Right cardiac atrium (tissue), 5 donors: ENCODE measurements around the gene FAF1. TPM values are rescaled to one million over a fixed set of nuclear protein-coding genes. Genes with fewer than 3 reads are reported as not detected.
A peak's percentile ranks its signal among the peaks of the same experiment; 100 is the strongest.
"Not testable (repeated sequence)": the region's sequence is repeated elsewhere in the genome, so short reads cannot be mapped to it uniquely, and the experiment has no call there.

ENCODE experiments used
- ATAC-seq, 2 donors: fragments of 200-7000 bp; cut with Tn5 transposase; one replicate each; pipeline versions ENCODE4 v1.8.0 to v1.9.1; 2020; ENCODE audit warnings: moderate library complexity in 2 of 2, mild to moderate bottlenecking in 1 of 2
- DNase-seq, 3 donors: peaks; one replicate each; pipeline ENCODE4 v3.0.0-alpha.2; 2020
- H3K27ac ChIP-seq: one replicate; pipeline ENCODE4 v1.5.1; 2013; ENCODE audit warnings: mild to moderate bottlenecking, low read length, control low read depth, moderate library complexity
- H3K27me3 ChIP-seq: one replicate; pipeline ENCODE4 v1.6.1; 2013; ENCODE audit not compliant: control insufficient read depth, insufficient read depth
- H3K4me1 ChIP-seq: one replicate; pipeline ENCODE4 v1.6.1; 2013; ENCODE audit warnings: low read length; ENCODE audit not compliant: control insufficient read depth, insufficient read depth
- H3K4me3 ChIP-seq: one replicate; pipeline ENCODE4 v1.5.1; 2013; ENCODE audit warnings: low read length, control low read depth
- H3K9me3 ChIP-seq: one replicate; pipeline ENCODE4 v1.6.1; 2013; ENCODE audit warnings: low read length; ENCODE audit not compliant: control insufficient read depth
- WGBS: extraction: QIAGEN DNeasy Blood & Tissue Kit; methylation state at CpG from one replicate; pipeline ENCODE4 v1.1.7; 2013; 5-methylcytosine and 5-hydroxymethylcytosine counted together
- intact Hi-C, 4 donors: fragments of 100-400 bp; cut with DNase I; formaldehyde crosslinking; loops; one replicate each; pipeline versions ENCODE4 v1.11.0 to v1.14.0; 2022 to 2023
- polyA plus RNA-seq: library from polyadenylated mRNA; stranded (reverse); fragments of 200-250 nt; gene quantifications from one replicate; pipeline ENCODE4 v1.2.3, GENCODE V29; 2013
- total RNA-seq, 4 donors: library from RNA; stranded (reverse); fragmentation: NEBNext Ultra II Directional; extraction: Animal tissue kit (Norgen Biotek cat#: 25700); gene quantifications; one replicate each; pipeline ENCODE4 v1.2.1, GENCODE V29; 2021
- donor health status: healthy with polysubstance abuse.
- donor health status: DM: no; HTN: yes; CAD: no.
- donor health status: DM: no; HTN: no; CAD: no.
- donor health status: DM: no; HTN: yes; CAD: no; lungs with severe emphysema.
- donor health status: DM: yes; HTN: yes; CAD: no.

FAF1 gene
- total and polyA plus RNA-seq, 5 donors: 52.3 to 90.0 (median 74.7) TPM

DNA sequence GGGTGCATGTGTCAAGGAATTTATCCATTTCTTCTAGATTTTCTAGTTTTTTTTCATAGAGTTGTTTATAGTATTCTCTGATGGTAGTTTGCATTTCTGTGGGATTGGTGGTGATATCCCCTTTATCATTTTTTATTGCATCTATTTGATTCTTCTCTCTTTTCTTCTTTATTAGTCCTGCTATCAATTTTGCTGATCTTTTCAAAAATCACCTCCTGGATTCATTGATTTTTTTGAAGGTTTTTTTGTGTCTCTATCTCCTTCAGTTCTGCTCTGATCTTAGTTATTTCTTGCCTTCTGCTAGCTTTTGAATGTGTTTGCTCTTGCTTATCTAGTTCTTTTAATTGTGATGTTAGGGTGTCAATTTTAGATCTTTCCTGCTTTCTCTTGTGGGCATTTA lies 52.5 kb downstream of the FAF1 start:
- H3K4me1 ChIP-seq, ATAC-seq, H3K4me3 ChIP-seq, H3K9me3 ChIP-seq, H3K27me3 ChIP-seq, DNase-seq, H3K27ac ChIP-seq, intact Hi-C loops: not testable (repeated sequence)

- ATAC-seq, H3K27ac ChIP-seq, H3K27me3 ChIP-seq, intact Hi-C loops, DNase-seq, H3K4me3 ChIP-seq, H3K4me1 ChIP-seq, H3K9me3 ChIP-seq: not testable (repeated sequence)
- WGBS: 98% methylated on average over 1 of the region's 1 CpG
These were observed 54.0 kb downstream of the FAF1 start for GRCh38 chr1:50906050-50906449.

GRCh38 chr1:50902419-50902818 lies 57.6 kb downstream of the FAF1 start:
- H3K9me3 ChIP-seq: no peaks in the 10 kb centered on the region
- H3K4me3 ChIP-seq: no peak overlapping the region
- WGBS: 89% methylated on average over 1 of the region's 1 CpG
- intact Hi-C loops: no loop called here
- no peaks in the 10 kb centered on the region for H3K4me1 ChIP-seq
- ATAC-seq (no peak), DNase-seq (no peak)
- no peak overlapping the region for H3K27ac ChIP-seq
- no peaks in the 10 kb centered on the region for H3K27me3 ChIP-seq

GRCh38 chr1:50901872-50902271 lies 58.2 kb downstream of the FAF1 start:
- ATAC-seq: no peak
- no peak for DNase-seq
- intact Hi-C loops: no loop called here
- Histone ChIP-seq H3K9me3 (no peaks in the 10 kb centered on the region), H3K4me3 (no peak overlapping the region), H3K27ac (no peak overlapping the region), H3K27me3 (no peaks in the 10 kb centered on the region), H3K4me1 (no peaks in the 10 kb centered on the region)
- 0% methylated on average over 1 of the region's 1 CpG for WGBS

DNA sequence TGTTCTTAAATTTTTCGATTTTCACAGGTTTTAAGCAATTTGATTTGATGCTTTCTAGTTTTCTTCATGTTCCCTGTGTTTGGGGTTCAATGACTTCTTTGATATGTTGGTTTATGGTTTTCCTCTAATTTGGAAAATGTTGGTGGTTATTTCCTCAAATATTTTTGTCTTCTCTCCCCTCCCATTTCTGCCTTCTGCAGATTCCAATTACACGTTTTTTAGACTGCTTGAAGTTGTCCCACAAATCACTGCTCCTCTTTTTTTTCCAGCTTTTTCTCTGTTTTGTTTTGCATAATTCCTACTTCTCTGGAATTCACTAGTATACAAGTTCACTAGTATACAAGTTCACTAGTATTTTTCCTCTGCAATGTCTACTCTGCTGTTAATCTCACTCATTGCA lies 61.3 kb downstream of the FAF1 start:
- Histone ChIP-seq H3K9me3 (no peaks in the 10 kb centered on the region), H3K27ac (no peak overlapping the region), H3K27me3 (no peaks in the 10 kb centered on the region), H3K4me3 (no peak overlapping the region), H3K4me1 (peaks cover 2% of the 10 kb centered on the region)
- WGBS: 51% methylated on average over 2 of the region's 2 CpGs
- ATAC-seq (no peak), DNase-seq (no peak)
- intact Hi-C loops: no loop called here

DNA sequence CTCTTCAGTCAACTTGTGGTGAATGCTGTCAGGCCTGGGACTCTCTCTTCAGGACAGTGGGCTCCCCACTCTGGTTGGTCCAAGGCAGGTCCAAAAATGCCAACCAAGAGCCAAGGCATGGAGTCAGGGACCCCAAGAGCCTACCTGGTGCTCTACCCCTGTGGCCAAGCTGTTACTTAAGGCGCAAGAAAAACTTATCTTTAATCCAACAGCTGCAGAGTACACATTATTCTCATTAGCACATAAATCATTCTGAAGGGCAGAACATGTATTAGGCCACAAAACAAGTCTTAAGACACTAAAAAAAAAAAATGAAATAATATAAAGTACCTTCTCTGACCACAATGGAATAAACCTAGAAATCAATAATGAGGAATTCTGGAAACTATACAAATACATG lies 65.7 kb downstream of the FAF1 start:
- WGBS: 92% methylated on average over 1 of the region's 1 CpG
- intact Hi-C loops: no loop called here
- no peak for DNase-seq

GRCh38 chr1:50893466-50893865 lies 66.6 kb downstream of the FAF1 start:
- intact Hi-C loops: no loop called here
- no peak overlapping the region for H3K27ac ChIP-seq
- no peak overlapping the region for H3K4me3 ChIP-seq
- ATAC-seq (no peak), DNase-seq (no peak)
- no peaks in the 10 kb centered on the region for H3K27me3 ChIP-seq
- 98% methylated on average over 1 of the region's 1 CpG for WGBS
- H3K9me3 ChIP-seq: no peaks in the 10 kb centered on the region
- peaks cover 2% of the 10 kb centered on the region for H3K4me1 ChIP-seq

More for the DNA sequence above, 65.7 kb downstream of the FAF1 start:
- Histone ChIP-seq H3K9me3 (no peaks in the 10 kb centered on the region), H3K27ac (no peak overlapping the region), H3K4me1 (peaks cover 2% of the 10 kb centered on the region), H3K4me3 (no peak overlapping the region), H3K27me3 (no peaks in the 10 kb centered on the region)
- no peak for ATAC-seq

GRCh38 chr1:50887555-50887954 lies 72.5 kb downstream of the FAF1 start:
- H3K27me3 ChIP-seq, H3K9me3 ChIP-seq, ATAC-seq, intact Hi-C loops, H3K4me3 ChIP-seq, DNase-seq, H3K27ac ChIP-seq, H3K4me1 ChIP-seq: not testable (repeated sequence)
- WGBS: 96% methylated on average over 1 of the region's 1 CpG

DNA sequence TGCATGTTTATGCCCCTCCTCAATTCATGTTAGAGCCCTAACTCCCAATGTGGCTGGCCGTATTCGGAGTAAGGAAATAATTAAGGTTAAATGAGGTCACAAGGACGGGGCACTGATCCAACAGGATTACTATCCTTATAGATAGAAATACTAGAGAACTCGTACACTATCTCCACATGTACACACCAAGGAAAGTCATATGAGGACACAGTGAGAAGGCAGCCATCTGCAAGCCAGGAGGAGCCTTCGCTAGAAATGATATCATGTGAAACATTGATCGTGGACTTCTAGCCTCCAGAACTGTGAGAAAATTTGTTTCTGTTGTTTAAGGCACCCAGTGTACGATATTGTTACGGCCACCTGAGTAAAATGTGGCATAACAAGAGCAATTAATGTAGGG lies 79.7 kb downstream of the FAF1 start:
- intact Hi-C loops: no loop called here
- no peaks in the 10 kb centered on the region for H3K27me3 ChIP-seq
- ATAC-seq: peak; percentile 36 to 40
- H3K4me1 ChIP-seq: peaks cover 2% of the 10 kb centered on the region
- H3K9me3 ChIP-seq: no peaks in the 10 kb centered on the region
- DNase-seq: no peak
- H3K4me3 ChIP-seq: no peak overlapping the region
- H3K27ac ChIP-seq: no peak overlapping the region
- 51% methylated on average over 8 of the region's 8 CpGs for WGBS

DNA sequence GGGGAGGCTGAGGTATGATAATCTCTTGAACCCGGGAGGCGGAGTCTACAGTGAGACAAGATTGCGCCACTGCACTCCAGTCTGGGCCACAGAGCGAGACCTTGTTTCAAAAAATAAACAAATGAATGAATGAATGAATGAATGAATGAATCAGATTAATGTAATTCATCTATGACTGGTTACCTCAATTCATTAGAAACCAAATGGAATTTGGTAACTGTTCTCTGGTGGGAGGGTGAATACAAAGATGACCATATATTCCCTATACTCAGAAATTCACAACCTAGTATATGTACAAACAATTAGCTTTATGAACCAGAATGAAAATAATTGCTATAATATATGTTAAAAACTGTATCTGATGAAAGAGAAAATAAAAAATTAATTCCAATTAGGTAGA lies 80.9 kb downstream of the FAF1 start:
- no peaks in the 10 kb centered on the region for H3K9me3 ChIP-seq
- ATAC-seq (no peak), DNase-seq (peak in 1 of 3 donors; percentile 21)
- H3K27me3 ChIP-seq: no peaks in the 10 kb centered on the region
- no peak overlapping the region for H3K27ac ChIP-seq
- 99% methylated on average over 4 of the region's 4 CpGs for WGBS
- peaks cover 2% of the 10 kb centered on the region for H3K4me1 ChIP-seq
- intact Hi-C loops: no loop called here
- H3K4me3 ChIP-seq: no peak overlapping the region

- Histone ChIP-seq H3K4me3 (no peak overlapping the region), H3K9me3 (no peaks in the 10 kb centered on the region), H3K27me3 (no peaks in the 10 kb centered on the region), H3K27ac (no peak overlapping the region), H3K4me1 (peaks cover 2% of the 10 kb centered on the region)
- intact Hi-C loops: no loop called here
- no peak for DNase-seq
- no peak for ATAC-seq
These were observed 81.6 kb downstream of the FAF1 start for GRCh38 chr1:50878434-50878833.

- no peak overlapping the region for H3K4me3 ChIP-seq
- intact Hi-C loops: no loop called here
- H3K4me1 ChIP-seq: peaks cover 2% of the 10 kb centered on the region
- no peak for DNase-seq
- no peaks in the 10 kb centered on the region for H3K9me3 ChIP-seq
- no peaks in the 10 kb centered on the region for H3K27me3 ChIP-seq
- no peak for ATAC-seq
- H3K27ac ChIP-seq: no peak overlapping the region
- WGBS: 42% methylated on average over 1 of the region's 1 CpG
These were observed 82.4 kb downstream of the FAF1 start for GRCh38 chr1:50877641-50878040.
